ENCODE results near the gene STX8. TPM values are rescaled to one million over a fixed set of nuclear protein-coding genes. Genes with fewer than 3 reads are reported as not detected.

Gene STX8
- polyA plus RNA-seq, 1 experiment: 103 TPM

DNA sequence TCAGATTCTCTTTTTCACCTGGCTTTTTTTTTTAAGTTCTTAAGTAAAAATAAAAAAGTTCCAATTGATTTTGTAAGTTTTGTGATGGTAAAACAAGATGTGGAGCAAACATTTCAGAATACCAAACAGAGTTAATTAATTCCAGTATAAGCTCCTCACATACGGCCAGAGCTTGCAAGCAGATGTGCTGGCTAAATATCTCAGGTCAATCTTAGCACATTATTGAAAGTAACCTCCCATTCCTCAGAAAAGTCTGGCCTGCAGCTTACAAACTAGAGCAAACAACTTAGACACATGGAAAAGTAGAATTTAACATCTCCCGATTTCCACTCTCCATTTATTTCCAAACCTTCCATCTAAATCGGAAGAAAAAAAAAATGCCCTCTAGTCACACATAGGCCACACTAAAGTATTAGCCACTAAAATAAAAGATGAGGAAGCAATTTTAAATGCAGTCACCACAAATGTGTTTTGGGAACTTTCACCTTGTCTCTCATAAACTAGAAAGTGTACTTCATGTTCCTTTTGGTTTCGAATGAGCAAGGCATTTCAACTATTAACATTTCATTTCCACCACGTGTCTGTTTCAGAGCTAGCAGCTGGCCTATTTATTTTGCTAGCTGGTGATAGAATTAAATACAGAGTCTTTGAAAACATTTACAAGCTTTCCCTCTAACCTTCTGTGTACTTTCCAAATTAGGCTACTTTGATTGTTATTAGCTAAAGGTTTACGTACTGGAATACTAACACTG is 143.3 kb downstream of the STX8 start:
- no peak for DNase-seq (ENCODE audit: low read depth, low spot score)
- no peaks in the 10 kb centered on the region for H3K27me3 ChIP-seq (ENCODE audit: control insufficient read depth, insufficient read depth, low read length)
- H3K4me3 ChIP-seq (ENCODE audit: low read depth, low read length): no peak overlapping the region
- H3K9me3 ChIP-seq (ENCODE audit: control insufficient read depth, insufficient read depth, low read length): no peaks in the 10 kb centered on the region
- ChIA-PET POLR2A (no interaction called here), CTCF (interaction anchor here (0.6 kb wide), 1 partner anchor 164 kb away, joined by 3 read pairs; no protein-coding TSS in a partner anchor)
- H3K27ac ChIP-seq (ENCODE audit: low read depth, low read length): no peak overlapping the region
- TF ChIP-seq, protein P1, sequence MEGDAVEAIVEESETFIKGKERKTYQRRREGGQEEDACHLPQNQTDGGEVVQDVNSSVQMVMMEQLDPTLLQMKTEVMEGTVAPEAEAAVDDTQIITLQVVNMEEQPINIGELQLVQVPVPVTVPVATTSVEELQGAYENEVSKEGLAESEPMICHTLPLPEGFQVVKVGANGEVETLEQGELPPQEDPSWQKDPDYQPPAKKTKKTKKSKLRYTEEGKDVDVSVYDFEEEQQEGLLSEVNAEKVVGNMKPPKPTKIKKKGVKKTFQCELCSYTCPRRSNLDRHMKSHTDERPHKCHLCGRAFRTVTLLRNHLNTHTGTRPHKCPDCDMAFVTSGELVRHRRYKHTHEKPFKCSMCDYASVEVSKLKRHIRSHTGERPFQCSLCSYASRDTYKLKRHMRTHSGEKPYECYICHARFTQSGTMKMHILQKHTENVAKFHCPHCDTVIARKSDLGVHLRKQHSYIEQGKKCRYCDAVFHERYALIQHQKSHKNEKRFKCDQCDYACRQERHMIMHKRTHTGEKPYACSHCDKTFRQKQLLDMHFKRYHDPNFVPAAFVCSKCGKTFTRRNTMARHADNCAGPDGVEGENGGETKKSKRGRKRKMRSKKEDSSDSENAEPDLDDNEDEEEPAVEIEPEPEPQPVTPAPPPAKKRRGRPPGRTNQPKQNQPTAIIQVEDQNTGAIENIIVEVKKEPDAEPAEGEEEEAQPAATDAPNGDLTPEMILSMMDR (IDR thresholded peaks at IDR 0.05; ENCODE audit: low read depth, low read length): no peak

DNA sequence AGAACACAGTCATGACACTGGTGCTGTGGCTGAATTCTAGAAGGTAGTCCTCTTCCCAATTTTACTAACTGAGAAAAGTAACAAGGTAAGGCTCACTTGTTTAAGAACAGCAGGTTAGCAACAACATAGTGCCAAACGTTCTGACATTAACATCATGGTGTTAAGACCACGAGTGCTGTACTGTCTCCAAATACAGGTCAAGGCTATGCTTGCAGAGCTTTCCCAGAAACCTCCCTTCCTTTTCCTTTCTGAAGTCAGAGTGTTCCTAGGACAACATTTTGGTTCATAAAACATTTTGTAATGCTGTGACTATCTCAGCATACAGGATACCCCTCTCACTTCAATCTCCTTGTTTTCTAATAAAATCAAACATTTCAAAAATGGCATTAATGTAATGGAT is 144.0 kb downstream of the STX8 start:
- POLR2A ChIA-PET: no interaction called here
- CTCF ChIA-PET: no interaction called here
- no peaks in the 10 kb centered on the region for H3K27me3 ChIP-seq (ENCODE audit: control insufficient read depth, insufficient read depth, low read length)
- no peak overlapping the region for H3K4me3 ChIP-seq (ENCODE audit: low read depth, low read length)
- DNase-seq (ENCODE audit: low read depth, low spot score): no peak
- H3K27ac ChIP-seq (ENCODE audit: low read depth, low read length): no peak overlapping the region
- no peaks in the 10 kb centered on the region for H3K9me3 ChIP-seq (ENCODE audit: control insufficient read depth, insufficient read depth, low read length)
- TF ChIP-seq, protein P1 (IDR thresholded peaks at IDR 0.05; ENCODE audit: low read depth, low read length): no peak

DNA sequence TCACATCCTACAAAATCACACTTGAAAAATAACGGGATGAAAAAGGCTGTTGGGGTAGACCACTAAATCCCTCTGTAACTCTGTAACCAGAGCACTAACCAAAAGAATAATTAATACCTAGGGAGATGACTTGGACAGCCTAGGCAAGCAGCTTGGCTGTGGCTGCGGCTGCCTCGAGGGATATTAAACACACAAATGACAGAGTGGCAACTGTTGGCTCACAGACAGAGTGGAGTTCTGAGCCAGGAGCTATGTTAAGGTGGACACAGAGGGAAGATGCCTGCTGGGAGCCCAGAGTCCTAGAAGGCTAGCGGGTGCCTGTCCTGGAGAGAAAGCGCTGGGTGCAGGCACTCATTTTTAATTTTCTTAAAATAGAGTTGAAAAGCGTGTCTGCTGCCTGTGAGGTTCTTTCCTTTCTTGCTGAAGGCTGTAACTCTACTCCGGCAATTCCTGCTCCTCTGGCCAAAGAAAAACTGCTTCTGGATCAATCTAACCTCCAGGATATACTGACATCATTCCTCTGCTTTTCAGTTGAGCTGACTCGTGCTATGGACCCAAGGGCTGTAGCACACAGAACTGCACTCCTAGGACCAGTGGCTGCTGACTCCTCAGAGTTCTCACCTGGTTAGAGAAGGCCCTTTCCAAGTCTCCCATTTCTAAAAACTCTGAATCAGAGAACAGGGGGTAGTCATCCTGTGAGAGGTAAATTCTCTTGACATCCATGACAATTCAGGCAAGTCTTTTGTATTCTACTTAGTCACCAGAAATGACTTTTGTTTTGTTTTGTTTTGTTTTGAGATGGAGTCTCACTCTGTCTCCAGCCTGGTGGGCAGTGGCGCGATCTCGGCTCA is 147.9 kb downstream of the STX8 start:
- ChIA-PET POLR2A (no interaction called here), CTCF (no interaction called here)
- DNase-seq (ENCODE audit: low read depth, low spot score): no peak
- Histone ChIP-seq H3K9me3 (ENCODE audit: control insufficient read depth, insufficient read depth, low read length) (no peaks in the 10 kb centered on the region), H3K4me3 (ENCODE audit: low read depth, low read length) (no peak overlapping the region), H3K27ac (ENCODE audit: low read depth, low read length) (no peak overlapping the region), H3K27me3 (ENCODE audit: control insufficient read depth, insufficient read depth, low read length) (no peaks in the 10 kb centered on the region)
- TF ChIP-seq, protein P1 (IDR thresholded peaks at IDR 0.05; ENCODE audit: low read depth, low read length): no peak

DNA sequence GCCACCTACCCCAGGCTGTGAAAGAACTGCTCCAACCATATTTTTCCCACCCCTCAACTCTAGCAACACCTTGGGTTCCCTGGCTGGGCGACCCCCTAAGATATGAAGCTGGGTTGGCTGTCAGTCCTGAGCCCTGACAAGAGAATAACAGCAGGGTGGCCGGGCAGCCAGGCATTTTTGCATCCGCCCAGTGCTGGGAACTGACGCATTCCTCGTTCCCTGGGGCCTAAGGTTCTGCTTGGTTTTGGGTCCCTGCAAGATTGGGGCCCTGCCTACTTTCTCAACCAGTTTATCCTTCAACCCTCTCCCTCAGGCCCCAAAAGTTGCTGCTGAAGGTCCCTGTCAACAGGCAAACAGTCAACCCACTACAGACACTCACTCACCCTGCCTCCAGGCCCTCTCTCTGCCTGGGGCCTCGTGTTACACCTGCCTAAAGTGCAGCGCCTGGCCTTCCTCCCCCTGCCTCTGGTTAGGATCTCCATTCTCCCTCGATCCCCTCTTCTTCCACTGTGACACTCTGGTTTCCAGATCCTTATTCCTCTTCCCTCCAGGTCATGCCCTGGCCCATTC is 151.5 kb downstream of the STX8 start:
- no peaks in the 10 kb centered on the region for H3K27me3 ChIP-seq (ENCODE audit: control insufficient read depth, insufficient read depth, low read length)
- TF ChIP-seq, protein P1 (IDR thresholded peaks at IDR 0.05; ENCODE audit: low read depth, low read length): no peak
- no peak for DNase-seq (ENCODE audit: low read depth, low spot score)
- CTCF ChIA-PET: interaction anchor here (0.6 kb wide), 1 partner anchor 130 kb away, joined by 7 read pairs; no protein-coding TSS in a partner anchor
- no peak overlapping the region for H3K27ac ChIP-seq (ENCODE audit: low read depth, low read length)
- no peak overlapping the region for H3K4me3 ChIP-seq (ENCODE audit: low read depth, low read length)
- H3K9me3 ChIP-seq (ENCODE audit: control insufficient read depth, insufficient read depth, low read length): no peaks in the 10 kb centered on the region
- POLR2A ChIA-PET: no interaction called here
